Dendritic cell treated with granulocyte-macrophage colony-stimulating factor and Interleukin-4, amounts not matched to agents 40 ng/mL and 50 ng/mL, for 4 days (primary cell): ENCODE measurements around the gene PNMT.
"Not testable (repeated sequence)": the region's sequence is repeated elsewhere in the genome, so short reads cannot be mapped to it uniquely, and the experiment has no call there.

Experiments
- H3K27ac Mint-ChIP-seq: one replicate; pipeline ENCODE4 v1.8.0; 2022; ENCODE audit warnings: mild to moderate bottlenecking, mixed read lengths
- H3K27me3 Mint-ChIP-seq: one replicate; pipeline ENCODE4 v1.8.0; 2022; ENCODE audit warnings: mild to moderate bottlenecking, mixed read lengths
- H3K36me3 Mint-ChIP-seq: one replicate; pipeline ENCODE4 v1.8.0; 2022; ENCODE audit warnings: low read depth, mixed read lengths
- H3K4me1 Mint-ChIP-seq: one replicate; pipeline ENCODE4 v1.8.0; 2022; ENCODE audit warnings: low read depth, mixed read lengths
- H3K4me3 Mint-ChIP-seq: one replicate; pipeline ENCODE4 v1.8.0; 2022; ENCODE audit warnings: mild to moderate bottlenecking, moderate library complexity, mixed read lengths
- H3K9me3 Mint-ChIP-seq: one replicate; pipeline ENCODE4 v1.8.0; 2022; ENCODE audit warnings: mixed read lengths
- intact Hi-C: fragments of 100-400 bp; cut with micrococcal nuclease; formaldehyde crosslinking; loops from one replicate; pipeline ENCODE4 v1.15.0; 2022

The PNMT gene

DNA sequence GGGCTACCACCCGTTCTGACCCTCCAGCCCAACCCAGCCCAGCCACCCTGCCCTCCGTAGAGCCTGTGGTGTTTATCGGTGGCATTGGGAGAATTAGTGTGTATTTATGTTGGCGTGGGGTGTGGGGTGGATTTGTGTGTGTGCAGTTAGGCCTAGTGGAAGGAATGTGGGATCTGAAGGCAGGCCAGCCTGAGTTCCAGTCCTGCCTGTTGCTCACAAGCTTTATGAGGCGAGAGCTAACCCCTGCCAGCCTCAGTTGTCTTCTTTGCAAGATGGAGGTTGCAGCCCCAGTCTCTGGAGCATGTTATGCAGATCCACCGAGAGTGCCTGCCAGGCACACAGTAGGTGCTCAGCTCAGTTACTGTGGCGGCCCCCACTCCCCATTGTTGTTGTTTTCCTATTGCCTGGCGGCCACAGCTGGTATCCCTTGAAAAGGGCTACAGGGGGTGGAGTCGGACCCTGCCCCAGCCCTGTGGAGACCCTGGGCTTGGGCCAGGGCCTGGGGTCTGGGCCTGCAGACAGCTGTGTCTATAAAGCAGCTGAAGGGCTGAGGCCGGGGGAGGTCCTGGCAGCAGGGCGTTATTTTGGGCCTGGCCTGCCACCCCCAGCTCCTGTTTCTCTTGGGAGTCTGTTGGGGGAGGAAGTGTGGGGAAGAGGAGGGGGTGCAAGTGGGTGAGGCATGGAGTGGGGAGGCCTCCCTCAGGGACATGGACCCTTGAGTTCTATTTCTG, 36.7 kb downstream of the PNMT start:
- H3K36me3 Mint-ChIP-seq, result no peaks in the 10 kb centered on the region
- H3K4me1 Mint-ChIP-seq, result peaks cover 4% of the 10 kb centered on the region
- peaks cover 36% of the 10 kb centered on the region for H3K27me3 Mint-ChIP-seq
- H3K9me3 Mint-ChIP-seq, result no peaks in the 10 kb centered on the region
- intact Hi-C loops, result no loop called here
- no peak overlapping the region for H3K27ac Mint-ChIP-seq
- no peak overlapping the region for H3K4me3 Mint-ChIP-seq

DNA sequence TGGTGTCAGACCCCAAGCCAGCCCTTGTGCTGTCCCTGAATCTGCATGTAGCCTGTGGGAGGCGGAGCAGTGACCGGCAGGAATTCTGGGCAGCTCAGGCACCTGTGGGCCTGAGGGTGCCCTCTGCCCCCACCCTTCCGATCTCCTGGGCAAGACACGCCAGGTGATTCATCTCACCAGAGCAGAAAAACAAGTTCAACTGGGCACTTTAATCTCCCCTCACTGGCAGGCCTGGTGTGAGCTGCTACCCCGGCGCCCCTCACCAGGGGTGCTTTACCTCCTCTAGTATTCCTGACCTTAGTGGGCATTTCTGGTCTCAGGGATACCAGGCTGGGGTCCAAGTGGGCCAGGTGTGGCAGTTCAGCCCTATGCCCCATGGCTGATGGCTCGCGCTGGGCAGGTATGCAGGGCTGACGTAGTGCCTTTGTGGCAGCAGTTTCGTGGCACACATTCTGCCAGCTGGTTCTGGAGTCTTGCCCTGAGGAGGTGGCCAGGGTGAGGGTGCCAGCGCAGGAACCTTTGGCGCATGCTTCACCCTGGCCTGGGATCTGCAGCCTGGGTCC, 37.6 kb downstream of the PNMT start:
- intact Hi-C loops, result no loop called here
- peaks cover 27% of the 10 kb centered on the region for H3K27me3 Mint-ChIP-seq
- H3K9me3 Mint-ChIP-seq, result no peaks in the 10 kb centered on the region
- no peaks in the 10 kb centered on the region for H3K36me3 Mint-ChIP-seq
- H3K27ac Mint-ChIP-seq, result no peak overlapping the region
- H3K4me3 Mint-ChIP-seq, result no peak overlapping the region
- H3K4me1 Mint-ChIP-seq, result no peaks in the 10 kb centered on the region

DNA sequence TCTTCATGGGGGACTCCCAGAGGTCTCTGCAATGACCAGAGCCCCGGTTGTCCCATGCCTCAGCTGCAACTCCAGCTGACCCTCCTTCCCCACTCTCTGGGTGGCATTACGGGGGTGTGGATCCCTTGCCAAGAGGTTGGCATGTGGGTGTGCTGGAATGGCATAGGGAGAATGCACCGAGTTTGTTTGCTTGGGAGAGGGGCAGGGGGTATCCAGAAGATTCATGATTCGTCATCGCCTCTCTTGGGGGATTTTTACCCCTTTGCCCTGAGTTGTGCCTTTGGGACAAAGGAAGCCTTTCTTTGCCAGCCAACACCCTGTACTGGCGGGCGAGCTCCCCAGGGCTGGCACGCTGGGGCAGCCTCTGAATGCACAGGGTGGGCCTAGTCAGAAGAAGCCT, 38.1 kb downstream of the PNMT start:
- no peaks in the 10 kb centered on the region for H3K9me3 Mint-ChIP-seq
- no peaks in the 10 kb centered on the region for H3K4me1 Mint-ChIP-seq
- intact Hi-C loops, result no loop called here
- no peak overlapping the region for H3K27ac Mint-ChIP-seq
- no peaks in the 10 kb centered on the region for H3K36me3 Mint-ChIP-seq
- H3K4me3 Mint-ChIP-seq, result no peak overlapping the region
- H3K27me3 Mint-ChIP-seq, result peaks cover 22% of the 10 kb centered on the region

DNA sequence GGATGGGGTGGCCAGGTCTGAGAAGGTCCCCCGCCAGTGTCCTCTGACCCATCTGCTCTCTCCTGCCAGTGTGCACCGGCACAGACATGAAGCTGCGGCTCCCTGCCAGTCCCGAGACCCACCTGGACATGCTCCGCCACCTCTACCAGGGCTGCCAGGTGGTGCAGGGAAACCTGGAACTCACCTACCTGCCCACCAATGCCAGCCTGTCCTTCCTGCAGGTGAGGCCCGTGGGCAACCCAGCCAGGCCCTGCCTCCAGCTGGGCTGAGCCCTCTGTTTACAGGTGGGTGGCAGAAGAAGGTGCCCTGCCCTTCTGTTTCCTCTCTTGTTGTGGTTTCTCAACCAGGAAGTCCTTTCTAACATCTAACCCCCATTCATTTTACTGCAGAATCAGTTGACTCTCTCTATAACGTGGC, 38.7 kb downstream of the PNMT start:
- peaks cover 16% of the 10 kb centered on the region for H3K27me3 Mint-ChIP-seq
- no peak overlapping the region for H3K27ac Mint-ChIP-seq
- intact Hi-C loops, result no loop called here
- H3K4me3 Mint-ChIP-seq, result no peak overlapping the region
- H3K9me3 Mint-ChIP-seq, result no peaks in the 10 kb centered on the region
- no peaks in the 10 kb centered on the region for H3K36me3 Mint-ChIP-seq
- H3K4me1 Mint-ChIP-seq, result no peaks in the 10 kb centered on the region

DNA sequence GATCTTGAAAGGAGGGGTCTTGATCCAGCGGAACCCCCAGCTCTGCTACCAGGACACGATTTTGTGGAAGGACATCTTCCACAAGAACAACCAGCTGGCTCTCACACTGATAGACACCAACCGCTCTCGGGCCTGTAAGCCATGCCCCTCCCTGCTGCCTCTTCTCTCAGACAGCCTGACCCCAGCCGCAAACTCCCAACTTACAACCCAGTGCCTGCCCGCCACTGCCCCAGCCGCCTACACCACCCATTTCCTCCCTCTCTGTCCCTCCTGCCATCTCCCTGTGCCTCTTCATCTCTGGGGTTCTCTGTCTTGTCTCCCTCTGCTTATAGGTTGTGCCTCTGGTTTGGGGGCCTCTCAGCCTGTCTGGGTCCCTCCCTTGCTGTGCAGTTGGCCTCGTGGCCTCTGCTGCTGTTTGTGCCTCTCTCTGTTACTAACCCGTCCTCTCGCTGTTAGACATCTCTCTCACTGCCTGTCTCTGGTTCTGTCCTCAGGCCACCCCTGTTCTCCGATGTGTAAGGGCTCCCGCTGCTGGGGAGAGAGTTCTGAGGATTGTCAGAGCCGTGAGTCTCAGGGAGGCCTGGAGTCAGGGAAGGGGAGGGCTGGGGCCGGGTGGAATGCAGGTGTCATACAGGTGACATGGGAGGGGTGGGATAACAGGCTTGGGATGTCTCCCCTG, 41.2 kb downstream of the PNMT start:
- no peaks in the 10 kb centered on the region for H3K4me1 Mint-ChIP-seq
- intact Hi-C loops, result no loop called here
- no peak overlapping the region for H3K27ac Mint-ChIP-seq
- no peaks in the 10 kb centered on the region for H3K9me3 Mint-ChIP-seq
- H3K27me3 Mint-ChIP-seq, result peaks cover 2% of the 10 kb centered on the region
- H3K36me3 Mint-ChIP-seq, result no peaks in the 10 kb centered on the region
- H3K4me3 Mint-ChIP-seq, result no peak overlapping the region

DNA sequence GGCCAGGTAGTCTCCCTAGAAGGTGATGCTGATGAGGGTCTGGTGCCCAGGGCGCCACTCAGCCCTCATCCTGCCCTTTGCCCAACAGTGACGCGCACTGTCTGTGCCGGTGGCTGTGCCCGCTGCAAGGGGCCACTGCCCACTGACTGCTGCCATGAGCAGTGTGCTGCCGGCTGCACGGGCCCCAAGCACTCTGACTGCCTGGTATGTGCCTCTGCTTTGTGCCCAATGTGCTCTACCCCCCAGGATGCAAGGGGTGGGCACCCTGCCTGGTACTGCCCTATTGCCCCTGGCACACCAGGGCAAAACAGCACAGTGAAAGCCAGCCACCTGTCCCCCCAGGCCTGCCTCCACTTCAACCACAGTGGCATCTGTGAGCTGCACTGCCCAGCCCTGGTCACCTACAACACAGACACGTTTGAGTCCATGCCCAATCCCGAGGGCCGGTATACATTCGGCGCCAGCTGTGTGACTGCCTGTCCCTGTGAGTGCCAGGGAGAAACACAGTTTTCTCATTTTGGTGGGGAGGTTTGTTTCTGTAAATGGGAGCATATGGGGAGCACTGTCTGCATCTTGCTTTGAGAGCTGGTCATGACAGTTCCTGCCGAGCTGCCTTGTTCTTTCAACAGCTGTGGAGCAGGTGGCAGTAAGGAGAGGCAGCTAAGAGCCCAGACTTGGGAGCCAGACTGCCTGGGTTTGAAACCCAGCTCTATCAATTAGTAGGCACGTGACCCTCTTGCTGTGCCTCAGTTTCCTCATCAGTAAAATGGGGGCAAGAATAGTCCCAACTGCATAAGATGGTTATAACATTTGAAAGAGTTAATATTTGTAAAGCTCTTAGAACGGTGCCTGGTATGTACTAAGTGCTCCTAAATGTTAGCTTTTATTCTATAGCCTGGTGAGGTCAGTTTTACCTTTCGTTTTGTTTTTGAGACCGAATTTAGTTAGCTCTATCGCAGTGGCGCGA, 42.0 kb downstream of the PNMT start:
- no peaks in the 10 kb centered on the region for H3K4me1 Mint-ChIP-seq
- H3K27ac Mint-ChIP-seq, result no peak overlapping the region
- H3K27me3 Mint-ChIP-seq, result peaks cover 2% of the 10 kb centered on the region
- H3K9me3 Mint-ChIP-seq, result no peaks in the 10 kb centered on the region
- H3K4me3 Mint-ChIP-seq, result no peak overlapping the region
- no peaks in the 10 kb centered on the region for H3K36me3 Mint-ChIP-seq
- intact Hi-C loops, result no loop called here

DNA sequence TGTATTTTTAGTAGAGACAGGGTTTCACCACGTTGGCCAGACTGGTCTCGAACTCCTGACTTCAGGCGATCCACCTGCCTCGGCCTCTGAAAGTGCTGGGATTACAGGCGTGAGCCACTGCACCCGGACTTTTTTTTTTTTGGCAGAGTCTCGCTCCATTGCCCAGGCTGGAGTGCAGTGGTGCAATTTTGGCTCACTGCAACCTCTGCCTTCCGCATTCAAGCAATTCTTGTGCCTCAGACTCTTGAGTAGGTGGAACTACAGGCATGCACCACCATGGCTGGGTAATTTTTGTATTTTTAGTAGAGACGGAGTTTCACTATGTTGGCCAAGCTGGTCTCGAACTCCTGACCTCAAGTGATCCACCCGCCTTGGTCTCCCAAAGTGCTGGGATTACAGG, 42.8 kb downstream of the PNMT start:
- H3K4me1 Mint-ChIP-seq, intact Hi-C loops, H3K27me3 Mint-ChIP-seq, H3K36me3 Mint-ChIP-seq, H3K27ac Mint-ChIP-seq, H3K9me3 Mint-ChIP-seq, H3K4me3 Mint-ChIP-seq: not testable (repeated sequence)

DNA sequence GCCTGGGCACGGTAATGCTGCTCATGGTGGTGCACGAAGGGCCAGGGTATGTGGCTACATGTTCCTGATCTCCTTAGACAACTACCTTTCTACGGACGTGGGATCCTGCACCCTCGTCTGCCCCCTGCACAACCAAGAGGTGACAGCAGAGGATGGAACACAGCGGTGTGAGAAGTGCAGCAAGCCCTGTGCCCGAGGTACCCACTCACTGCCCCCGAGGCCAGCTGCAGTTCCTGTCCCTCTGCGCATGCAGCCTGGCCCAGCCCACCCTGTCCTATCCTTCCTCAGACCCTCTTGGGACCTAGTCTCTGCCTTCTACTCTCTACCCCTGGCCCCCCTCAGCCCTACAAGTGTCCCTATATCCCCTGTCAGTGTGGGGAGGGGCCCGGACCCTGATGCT, 43.6 kb downstream of the PNMT start:
- Mint-ChIP-seq H3K36me3 (no peaks in the 10 kb centered on the region), H3K4me3 (no peak overlapping the region), H3K9me3 (no peaks in the 10 kb centered on the region), H3K27me3 (peaks cover 2% of the 10 kb centered on the region), H3K4me1 (no peaks in the 10 kb centered on the region), H3K27ac (no peak overlapping the region)
- intact Hi-C loops, result no loop called here

DNA sequence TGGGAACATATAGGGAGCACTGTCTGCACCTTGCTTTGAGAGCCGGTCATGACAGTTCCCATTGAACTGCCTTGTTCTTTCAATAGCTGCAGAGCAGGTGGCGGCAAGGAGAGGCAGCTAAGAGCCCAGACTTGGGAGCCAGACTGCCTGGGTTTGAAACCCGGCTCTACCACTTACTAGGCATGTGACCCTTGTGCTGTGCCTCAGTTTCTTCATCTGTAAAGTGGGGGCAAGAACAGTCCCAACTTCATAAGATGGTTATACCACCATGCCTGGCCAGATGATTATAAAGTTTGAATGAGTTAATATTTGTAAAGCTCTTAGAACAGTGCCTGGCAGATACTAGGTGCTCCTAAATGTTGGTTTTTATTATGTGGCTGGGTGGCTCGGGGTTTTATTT, 46.0 kb downstream of the PNMT start:
- Mint-ChIP-seq H3K27me3 (peaks cover 2% of the 10 kb centered on the region), H3K27ac (no peak overlapping the region), H3K36me3 (no peaks in the 10 kb centered on the region), H3K4me3 (no peak overlapping the region), H3K4me1 (no peaks in the 10 kb centered on the region), H3K9me3 (no peaks in the 10 kb centered on the region)
- intact Hi-C loops, result no loop called here

DNA sequence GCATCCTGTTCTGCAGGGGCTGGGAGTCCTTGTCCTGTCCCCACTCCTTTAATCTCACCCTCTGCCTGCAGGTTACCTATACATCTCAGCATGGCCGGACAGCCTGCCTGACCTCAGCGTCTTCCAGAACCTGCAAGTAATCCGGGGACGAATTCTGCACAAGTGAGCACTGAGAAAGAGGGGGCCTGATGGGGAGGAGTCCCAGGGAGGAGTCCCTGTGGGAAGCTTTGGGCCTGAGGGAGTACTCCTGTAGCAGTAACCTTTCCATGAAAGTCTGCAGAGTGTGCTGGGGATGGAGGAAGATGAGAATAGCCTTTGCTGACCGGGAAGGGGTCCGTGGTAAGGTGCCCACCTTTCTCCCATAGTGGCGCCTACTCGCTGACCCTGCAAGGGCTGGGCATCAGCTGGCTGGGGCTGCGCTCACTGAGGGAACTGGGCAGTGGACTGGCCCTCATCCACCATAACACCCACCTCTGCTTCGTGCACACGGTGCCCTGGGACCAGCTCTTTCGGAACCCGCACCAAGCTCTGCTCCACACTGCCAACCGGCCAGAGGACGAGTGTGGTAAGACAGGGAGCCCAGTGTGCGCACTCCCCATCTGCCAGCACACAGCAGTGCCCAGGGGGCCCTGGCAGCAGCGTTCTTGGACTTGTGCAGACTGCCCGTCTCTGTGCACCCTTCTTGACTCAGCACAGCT, 47.3 kb downstream of the PNMT start:
- intact Hi-C loops, result no loop called here
- Mint-ChIP-seq H3K36me3 (no peaks in the 10 kb centered on the region), H3K27me3 (no peaks in the 10 kb centered on the region), H3K9me3 (no peaks in the 10 kb centered on the region), H3K4me3 (no peak overlapping the region), H3K27ac (no peak overlapping the region), H3K4me1 (no peaks in the 10 kb centered on the region)

DNA sequence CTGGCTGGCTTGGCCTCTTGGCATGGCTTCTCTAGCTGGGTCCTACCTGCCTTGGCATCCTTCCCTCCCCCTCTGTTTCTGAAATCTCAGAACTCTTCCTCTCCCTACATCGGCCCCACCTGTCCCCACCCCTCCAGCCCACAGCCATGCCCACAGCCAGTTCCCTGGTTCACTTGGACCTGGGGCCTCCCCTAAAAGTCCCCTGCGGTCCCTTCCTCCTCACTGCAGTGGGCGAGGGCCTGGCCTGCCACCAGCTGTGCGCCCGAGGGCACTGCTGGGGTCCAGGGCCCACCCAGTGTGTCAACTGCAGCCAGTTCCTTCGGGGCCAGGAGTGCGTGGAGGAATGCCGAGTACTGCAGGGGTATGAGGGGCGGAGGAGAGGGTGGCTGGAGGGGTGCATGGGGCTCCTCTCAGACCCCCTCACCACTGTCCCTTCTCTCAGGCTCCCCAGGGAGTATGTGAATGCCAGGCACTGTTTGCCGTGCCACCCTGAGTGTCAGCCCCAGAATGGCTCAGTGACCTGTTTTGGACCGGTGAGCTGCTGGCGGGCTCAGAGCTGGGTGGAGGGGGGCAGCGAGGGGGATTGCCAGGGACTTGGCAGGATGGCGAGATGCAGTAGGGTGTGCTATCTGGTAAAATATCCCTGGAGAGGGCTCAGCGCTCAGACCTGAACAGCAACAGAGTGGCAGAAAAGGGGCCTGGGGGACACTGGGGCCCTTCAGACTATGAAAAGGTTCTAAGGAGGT, 48.0 kb downstream of the PNMT start:
- Mint-ChIP-seq H3K27ac (no peak overlapping the region), H3K9me3 (no peaks in the 10 kb centered on the region), H3K27me3 (no peaks in the 10 kb centered on the region), H3K4me1 (no peaks in the 10 kb centered on the region), H3K36me3 (no peaks in the 10 kb centered on the region), H3K4me3 (no peak overlapping the region)
- intact Hi-C loops, result no loop called here

DNA sequence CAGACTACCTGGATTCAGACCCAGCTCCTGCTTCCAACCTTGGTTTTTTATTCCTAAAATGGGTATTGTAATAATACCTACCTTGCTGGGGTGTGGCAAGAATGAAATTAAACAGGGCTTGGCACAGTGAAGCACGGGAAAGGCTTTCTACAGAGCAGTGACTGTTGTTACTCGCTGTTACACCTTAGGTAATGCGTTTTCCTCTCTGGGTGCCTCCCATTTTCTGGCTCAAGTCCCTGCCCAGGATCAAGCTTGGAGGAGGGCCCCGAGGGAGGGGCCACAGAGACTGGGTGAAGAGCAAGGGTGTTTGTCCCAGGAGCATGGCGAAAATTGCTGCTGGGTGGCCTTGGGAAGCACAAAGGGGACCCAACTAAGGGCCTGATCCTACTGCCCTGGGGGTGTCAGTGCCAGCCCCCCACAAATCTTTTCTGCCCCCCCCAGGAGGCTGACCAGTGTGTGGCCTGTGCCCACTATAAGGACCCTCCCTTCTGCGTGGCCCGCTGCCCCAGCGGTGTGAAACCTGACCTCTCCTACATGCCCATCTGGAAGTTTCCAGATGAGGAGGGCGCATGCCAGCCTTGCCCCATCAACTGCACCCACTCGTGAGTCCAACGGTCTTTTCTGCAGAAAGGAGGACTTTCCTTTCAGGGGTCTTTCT, 48.8 kb downstream of the PNMT start:
- Mint-ChIP-seq H3K9me3 (no peaks in the 10 kb centered on the region), H3K27ac (no peak overlapping the region), H3K36me3 (no peaks in the 10 kb centered on the region), H3K27me3 (no peaks in the 10 kb centered on the region), H3K4me3 (no peak overlapping the region), H3K4me1 (no peaks in the 10 kb centered on the region)
- intact Hi-C loops, result no loop called here

DNA sequence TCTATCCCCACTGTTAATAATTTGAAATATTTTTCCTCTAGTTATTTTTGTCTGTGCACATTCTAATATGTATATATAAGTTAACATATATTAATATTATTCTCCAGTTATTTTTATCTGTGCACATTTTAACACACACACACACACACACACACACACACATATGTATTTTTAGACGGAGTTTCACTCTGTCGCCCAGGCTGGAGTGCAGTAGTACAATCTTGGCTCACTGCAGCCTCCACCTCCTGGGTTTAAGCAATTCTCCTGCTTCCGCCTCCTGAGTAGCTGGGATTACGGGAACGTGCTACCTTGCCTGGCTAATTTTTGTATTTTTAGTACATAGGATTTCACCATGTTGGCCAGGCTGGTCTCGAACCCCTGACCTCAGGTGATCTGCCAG, 49.4 kb downstream of the PNMT start:
- intact Hi-C loops, result no loop called here
- no peaks in the 10 kb centered on the region for H3K9me3 Mint-ChIP-seq
- H3K4me1 Mint-ChIP-seq, result no peaks in the 10 kb centered on the region
- H3K27me3 Mint-ChIP-seq, result no peaks in the 10 kb centered on the region
- H3K36me3 Mint-ChIP-seq, result no peaks in the 10 kb centered on the region
- H3K27ac Mint-ChIP-seq, result no peak overlapping the region
- no peak overlapping the region for H3K4me3 Mint-ChIP-seq
